M059J (cell line): ENCODE data around the gene OCEL1. TPM values are rescaled to one million over a fixed set of nuclear protein-coding genes. Genes with fewer than 3 reads are reported as not detected.

Source experiments
- DNase-seq: peaks from one replicate; pipeline ENCODE4 v3.0.0-alpha.2; 2012; ENCODE audit warnings: low read depth
- total RNA-seq: library from RNA; depleted of rRNA; stranded (reverse); fragments of >200 nt; shearing (Covaris generic); gene quantifications from 2 replicates; pipeline ENCODE4 v1.2.3, GENCODE V29; 2014

The OCEL1 gene
- total RNA-seq, 1 experiment from 2014 or later: 9.7 TPM

DNA sequence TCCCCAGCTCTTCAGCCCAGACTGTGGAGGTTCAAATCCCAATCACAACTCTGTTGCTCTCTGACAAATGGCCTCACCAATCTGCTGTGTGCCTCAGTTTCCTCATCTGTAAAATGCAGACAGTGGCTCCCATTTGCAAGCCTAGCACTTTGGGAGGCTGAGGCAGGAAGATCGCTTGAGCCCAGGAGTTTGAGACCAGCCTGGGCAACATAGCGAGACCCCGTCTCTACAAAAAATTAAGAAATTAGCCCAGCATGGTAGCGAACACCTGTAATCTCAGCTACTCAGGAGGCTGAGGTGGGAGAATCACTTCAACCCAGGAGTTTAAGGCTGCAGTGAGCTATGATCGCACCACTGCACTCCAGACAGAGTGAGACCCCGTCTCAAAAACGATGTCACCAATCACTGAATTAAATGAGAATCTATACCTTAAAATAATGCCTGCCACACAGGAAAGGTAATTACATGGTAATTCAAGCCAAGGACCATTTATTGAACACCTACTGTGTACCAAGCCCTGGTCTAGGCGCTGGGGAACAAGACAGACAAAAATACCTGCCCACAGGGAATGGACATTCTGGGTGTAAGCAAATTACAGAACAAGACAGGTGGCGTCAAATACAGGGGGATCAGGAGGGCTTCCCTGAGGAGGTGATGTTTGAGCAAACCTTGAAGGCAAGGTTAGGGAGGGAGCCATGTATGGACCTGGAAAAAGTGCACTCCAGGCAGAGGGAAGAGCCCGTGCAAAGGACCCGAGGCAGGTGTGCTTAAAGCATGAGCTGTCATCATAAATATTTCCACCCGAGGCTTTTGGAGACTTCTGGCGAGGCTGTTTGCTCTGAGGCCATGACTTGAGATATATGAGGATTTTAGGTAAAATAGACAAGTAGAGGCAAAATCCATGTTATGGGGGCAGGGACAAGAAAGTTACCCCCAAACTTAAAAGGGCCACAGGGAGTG is 12.0 kb downstream of the OCEL1 start:
- DNase-seq: no peak

DNA sequence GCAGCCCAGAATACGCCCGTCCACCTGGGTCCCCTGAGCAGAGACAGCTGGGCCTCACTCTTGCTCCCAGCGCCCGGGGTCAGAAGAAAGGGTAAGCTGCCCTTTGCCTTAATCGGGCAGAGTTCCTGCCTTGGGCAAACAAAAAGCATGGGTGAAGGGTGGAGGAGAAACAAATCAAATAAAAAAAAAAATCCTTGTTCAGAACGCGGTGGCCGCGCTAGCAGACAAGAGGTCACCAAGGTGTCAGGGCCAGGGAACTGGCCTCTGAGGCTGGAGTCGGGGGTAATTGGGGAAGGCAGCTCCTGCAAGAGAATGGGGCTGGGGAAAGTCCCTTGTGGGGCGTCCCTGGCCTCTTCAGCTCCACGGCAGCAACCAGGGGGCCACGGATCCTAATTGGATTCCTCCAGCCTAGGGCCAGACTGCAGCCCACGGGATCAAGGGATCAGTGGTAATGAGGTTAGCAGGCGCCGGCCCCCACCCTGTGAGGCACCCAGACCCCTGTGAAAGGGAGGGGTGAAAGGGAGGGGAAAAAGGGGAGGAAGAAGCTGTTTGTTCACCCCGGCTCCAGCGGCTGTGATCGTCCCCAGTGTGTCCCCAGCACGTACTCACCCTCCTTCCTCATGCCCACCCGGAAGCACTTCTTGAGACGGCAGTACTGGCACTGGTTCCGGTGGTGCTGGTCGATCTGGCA is 14.2 kb downstream of the OCEL1 start:
- no peak for DNase-seq

DNA sequence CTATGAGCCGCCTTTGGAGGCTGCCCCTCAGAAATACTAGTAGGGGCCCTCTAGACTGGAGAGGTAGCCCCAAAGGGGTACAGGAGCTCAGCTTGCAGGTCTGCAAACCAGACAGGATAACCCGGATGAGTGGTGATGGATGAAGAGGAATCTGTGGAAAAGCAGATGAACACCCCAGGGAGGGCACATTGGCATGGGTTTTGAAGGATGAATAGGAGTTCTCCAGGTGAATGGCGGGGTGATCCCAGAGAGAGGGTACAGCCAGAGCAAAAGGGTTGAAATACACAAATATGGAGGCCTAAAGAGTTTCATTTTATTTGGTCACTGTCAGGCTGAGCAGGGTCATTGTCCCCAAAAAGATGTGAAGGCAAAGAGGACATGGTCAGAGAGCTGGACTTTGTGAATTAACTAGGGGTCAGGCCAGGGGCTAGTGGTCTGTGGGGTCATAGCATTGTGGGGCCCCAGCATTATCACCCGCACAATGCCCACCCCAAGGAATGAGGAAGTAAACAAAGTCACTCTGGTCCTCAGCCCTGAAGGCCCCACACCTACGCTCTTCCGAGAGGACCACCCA is 14.9 kb downstream of the OCEL1 start:
- DNase-seq: no peak

- DNase-seq: no peak
These were observed 16.6 kb downstream of the OCEL1 start for GRCh38 chr19:17242431-17243208.

DNA sequence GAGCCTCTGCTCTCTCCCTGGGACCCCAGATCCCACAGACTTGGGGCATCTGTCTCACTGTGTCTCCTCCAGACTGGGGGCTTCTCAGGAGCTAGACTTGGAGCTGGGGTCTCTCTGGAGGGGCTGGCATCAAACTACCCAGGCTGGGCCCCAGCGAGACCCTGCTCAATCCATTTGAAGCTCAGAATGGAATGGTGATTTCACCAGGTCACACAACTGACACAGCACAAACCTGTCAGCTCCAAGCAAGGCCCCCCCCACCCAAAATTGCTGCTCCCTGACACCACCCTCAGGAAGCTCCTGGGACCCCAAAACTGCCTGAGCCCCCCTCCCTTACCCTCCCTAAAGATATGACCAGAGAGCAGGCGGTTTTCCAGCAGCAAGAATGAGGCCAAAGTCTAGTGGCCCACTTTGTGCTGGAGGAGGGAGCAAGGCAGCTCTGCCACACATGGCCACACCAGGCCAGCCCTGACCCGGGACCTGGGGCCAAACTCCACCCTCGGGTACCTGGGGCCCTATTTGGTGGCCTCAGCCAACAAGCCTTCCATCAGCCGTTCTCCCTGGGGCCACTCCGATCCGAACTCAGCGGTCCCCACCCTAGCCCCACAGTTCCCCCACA is 17.3 kb downstream of the OCEL1 start:
- no peak for DNase-seq

- DNase-seq: no peak
These were observed 18.0 kb downstream of the OCEL1 start for GRCh38 chr19:17243830-17244617.

- DNase-seq: no peak
These were observed 18.9 kb downstream of the OCEL1 start for GRCh38 chr19:17244618-17245534.

- no peak for DNase-seq
These were observed 19.5 kb downstream of the OCEL1 start, which contains the start of gene NR2F6 for GRCh38 chr19:17245535-17245984. Gene NR2F6, minus strand, starts transcription at chr19:17245919. Its CDS starts 699 bp downstream, at chr19:17245220.

DNA sequence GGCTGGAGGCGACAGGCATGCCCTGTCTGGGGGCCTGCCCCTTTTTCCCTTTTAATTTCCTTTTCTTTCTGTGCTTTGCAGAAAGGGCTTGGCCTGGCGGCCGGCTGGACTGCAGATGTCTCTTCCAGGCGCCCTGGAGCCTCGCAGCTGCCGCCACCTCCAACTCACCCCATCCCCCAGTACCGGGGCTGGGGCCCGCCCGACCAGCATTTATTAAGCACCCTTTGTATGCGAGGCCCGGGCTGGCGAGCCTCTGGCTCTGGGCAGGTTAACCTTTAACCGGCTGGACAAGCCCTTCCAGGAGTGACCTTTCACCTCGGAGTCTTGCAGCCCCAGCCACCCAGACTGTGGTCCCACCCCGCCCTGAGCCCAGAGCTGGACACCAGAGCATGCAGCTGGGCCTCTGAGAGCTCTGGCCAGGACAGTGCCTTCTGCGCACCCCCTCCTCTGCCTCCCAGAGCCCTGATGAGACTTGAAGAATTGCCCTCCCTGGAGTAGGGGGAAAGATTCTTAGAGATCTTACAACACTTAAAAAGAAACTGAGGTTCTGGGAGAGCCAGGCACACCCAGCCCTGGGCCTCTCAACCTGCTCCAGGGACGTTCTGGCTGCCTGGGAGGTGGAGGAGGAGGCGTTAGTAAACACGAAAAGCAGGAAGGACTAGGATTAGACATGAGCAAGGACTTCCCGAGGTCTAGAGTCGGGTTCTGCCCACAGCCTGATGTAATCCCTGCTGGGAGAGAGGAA is 20.8 kb downstream of the OCEL1 start:
- DNase-seq: no peak

DNA sequence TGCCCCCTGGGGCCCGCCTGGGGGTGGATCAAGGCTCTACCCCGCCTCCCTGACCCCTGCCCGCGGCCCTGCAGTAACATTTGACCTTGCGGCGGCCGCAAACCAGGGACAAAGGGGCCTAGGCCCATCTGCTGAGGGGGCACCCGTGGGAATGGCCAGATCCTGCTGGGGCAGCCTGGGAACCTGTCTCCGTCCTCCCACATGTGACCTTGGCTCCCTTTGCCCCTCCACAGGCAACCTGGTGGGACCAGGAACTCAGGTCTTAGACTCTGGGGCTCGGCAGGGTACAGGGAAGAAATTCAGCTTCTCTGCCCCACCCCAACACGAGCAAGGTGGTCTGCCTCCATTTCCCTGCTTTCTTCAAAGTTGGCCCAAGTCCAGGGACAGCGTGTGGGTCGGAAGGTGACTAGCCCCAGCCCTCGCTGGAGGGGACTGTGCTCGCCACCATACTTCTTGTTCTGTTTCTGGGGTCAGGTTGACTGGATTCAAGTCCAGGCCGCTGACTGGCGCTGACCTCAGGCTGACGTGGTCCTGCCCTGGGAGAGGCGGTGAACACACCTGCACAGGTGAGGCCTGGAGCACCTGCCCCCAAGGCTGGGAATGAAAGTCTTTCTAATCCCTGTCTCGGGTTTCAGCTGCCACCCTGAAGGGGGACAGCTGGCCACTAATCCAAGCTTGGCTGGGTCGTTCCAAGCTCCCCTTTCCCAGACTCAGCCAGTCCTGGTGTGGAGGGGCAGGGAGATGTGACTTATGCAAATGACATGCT is 22.2 kb downstream of the OCEL1 start:
- DNase-seq: no peak

- no peak for DNase-seq
These were observed 24.0 kb downstream of the OCEL1 start for GRCh38 chr19:17249887-17250548.

GRCh38 chr19:17254636-17255035 is 28.6 kb downstream of the OCEL1 start:
- no peak for DNase-seq

DNA sequence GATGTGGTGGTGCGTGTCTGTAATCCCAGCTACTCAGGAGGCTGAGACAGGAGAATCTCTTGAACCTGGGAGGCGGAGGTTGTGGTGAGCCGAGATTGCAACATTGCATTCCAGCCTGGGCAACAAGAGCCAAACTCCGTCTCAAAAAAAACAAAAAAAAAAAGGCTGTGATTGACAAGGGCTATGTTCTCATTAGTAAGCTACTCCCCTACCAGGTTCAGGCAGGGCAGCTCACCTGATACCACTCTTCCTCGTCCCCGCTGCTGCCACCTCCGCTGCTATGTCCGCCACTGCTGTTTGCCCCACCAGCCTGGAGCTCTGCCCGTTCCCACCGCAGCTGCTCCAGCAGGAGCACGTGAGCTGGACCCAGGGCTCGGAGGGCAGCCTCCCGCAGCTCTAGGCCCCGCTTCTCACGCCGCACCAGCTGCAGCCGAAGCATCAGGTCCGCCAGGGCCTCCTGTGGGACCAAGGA is 29.2 kb downstream of the OCEL1 start:
- peak; percentile 51 for DNase-seq

DNA sequence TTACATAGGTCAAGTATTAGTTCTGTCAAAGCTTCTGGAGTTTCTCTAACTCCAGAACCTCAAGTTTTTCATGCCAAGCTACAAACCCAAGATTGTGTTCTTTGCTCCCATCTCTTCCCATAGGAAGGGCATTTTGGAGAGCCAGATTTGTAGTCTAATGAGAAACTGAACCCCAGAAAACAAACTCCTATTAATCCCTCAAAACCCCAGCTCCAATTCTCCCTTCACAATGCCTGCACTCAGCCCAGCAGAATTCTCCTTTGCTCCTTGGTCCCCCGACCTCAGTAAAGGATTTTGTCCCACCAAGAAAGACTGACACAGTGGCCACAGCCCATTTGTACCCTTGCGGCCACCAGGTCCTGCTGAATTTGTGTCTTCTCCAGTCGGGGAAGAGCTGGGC is 30.1 kb downstream of the OCEL1 start:
- no peak for DNase-seq

- DNase-seq: peak; percentile 42
These were observed 33.2 kb downstream of the OCEL1 start for GRCh38 chr19:17259118-17259780.

GRCh38 chr19:17259934-17260333 is 33.9 kb downstream of the OCEL1 start:
- no peak for DNase-seq
